Measurements from ENCODE around the gene SIT1. TPM values are rescaled to one million over a fixed set of nuclear protein-coding genes. Genes with fewer than 3 reads are reported as not detected.

SIT1 gene
- total RNA-seq, 1 donor from 2014 or later, result 92.1 TPM

- Mint-ChIP-seq H3K27ac (peak within 1 kb of the TSS; percentile 93), H3K4me1 (ENCODE audit: low read depth) (peaks cover 32% of the 10 kb centered on the region), H3K4me3 (ENCODE audit: low read depth) (peak within 1 kb of the TSS; percentile 84), H3K27me3 (ENCODE audit: low read depth) (no peaks in the 10 kb centered on the region), H3K9me3 (no peaks in the 10 kb centered on the region), H3K36me3 (ENCODE audit: low read depth) (peaks cover 24% of the 10 kb centered on the region)
- intact Hi-C loops (cut with micrococcal nuclease), result loop anchor here (1.0 to 10.0 kb wide), 9 partner anchors 15 to 490 kb away; partner anchors contain the start of genes CCDC107, CREB3, GBA2 and HINT2
- peak; percentile 81 for DNase-seq (ENCODE audit: low spot score)
Measured at GRCh38 chr9:35604578-35605350, 46.0 kb downstream of the SIT1 start, which contains the start of gene TESK1. Gene TESK1 (plus strand): TSS chr9:35605262. CDS start chr9:35605620, 358 bp downstream.

GRCh38 chr9:35603986-35604577 lies 46.6 kb downstream of the SIT1 start:
- intact Hi-C loops (cut with micrococcal nuclease), result loop anchor here (1.0 to 10.0 kb wide), 9 partner anchors 15 to 490 kb away; partner anchors contain the start of genes CCDC107, CREB3, GBA2 and HINT2
- no peaks in the 10 kb centered on the region for H3K27me3 Mint-ChIP-seq (ENCODE audit: low read depth)
- peaks cover 32% of the 10 kb centered on the region for H3K4me1 Mint-ChIP-seq (ENCODE audit: low read depth)
- no peaks in the 10 kb centered on the region for H3K9me3 Mint-ChIP-seq
- peaks cover 24% of the 10 kb centered on the region for H3K36me3 Mint-ChIP-seq (ENCODE audit: low read depth)
- peak; percentile 99 for DNase-seq (ENCODE audit: low spot score)
- H3K27ac Mint-ChIP-seq, result peak overlapping the region; percentile 93
- peak overlapping the region; percentile 84 for H3K4me3 Mint-ChIP-seq (ENCODE audit: low read depth)

GRCh38 chr9:35603506-35603985 lies 47.2 kb downstream of the SIT1 start:
- H3K9me3 Mint-ChIP-seq, result no peaks in the 10 kb centered on the region
- intact Hi-C loops (cut with micrococcal nuclease), result loop anchor here (10.0 kb wide), 1 partner anchor 211 kb away; the partner anchor contains the start of genes HINT2 and SPAG8
- H3K27ac Mint-ChIP-seq, result peak overlapping the region; percentile 93
- H3K27me3 Mint-ChIP-seq (ENCODE audit: low read depth), result no peaks in the 10 kb centered on the region
- no peak for DNase-seq (ENCODE audit: low spot score)
- peaks cover 19% of the 10 kb centered on the region for H3K36me3 Mint-ChIP-seq (ENCODE audit: low read depth)
- H3K4me3 Mint-ChIP-seq (ENCODE audit: low read depth), result peak overlapping the region; percentile 84
- peaks cover 32% of the 10 kb centered on the region for H3K4me1 Mint-ChIP-seq (ENCODE audit: low read depth)

GRCh38 chr9:35599763-35600604 lies 50.7 kb downstream of the SIT1 start:
- no peak for DNase-seq (ENCODE audit: low spot score)
- H3K27me3 Mint-ChIP-seq (ENCODE audit: low read depth), result no peaks in the 10 kb centered on the region
- H3K36me3 Mint-ChIP-seq (ENCODE audit: low read depth), result no peaks in the 10 kb centered on the region
- no peak overlapping the region for H3K4me3 Mint-ChIP-seq (ENCODE audit: low read depth)
- H3K9me3 Mint-ChIP-seq, result no peaks in the 10 kb centered on the region
- no peak overlapping the region for H3K27ac Mint-ChIP-seq
- intact Hi-C loops (cut with micrococcal nuclease), result loop anchor here (10.0 kb wide), 1 partner anchor 215 kb away; the partner anchor contains the start of genes HINT2 and SPAG8
- H3K4me1 Mint-ChIP-seq (ENCODE audit: low read depth), result peaks cover 17% of the 10 kb centered on the region

Other genes starting within 250 kb of the SIT1 start
- 5.9 and 6.7 TPM in 2 replicates for gene RUSC2, start 160.8 kb downstream of the SIT1 start, total RNA-seq
- 44.5 and 48.0 TPM in 2 replicates for gene TESK1, start 45.7 kb downstream of the SIT1 start, total RNA-seq
- 11.3 and 11.4 TPM in 2 replicates for gene CD72, start 32.5 kb downstream of the SIT1 start, total RNA-seq
- 5,290 and 6,583 TPM in 2 replicates for gene RMRP, start 7.1 kb upstream of the SIT1 start, total RNA-seq
- gene CCDC107, start 7.4 kb upstream of the SIT1 start, total RNA-seq, result 23.0 TPM in 2 replicates
- gene ARHGEF39, start 14.3 kb upstream of the SIT1 start, total RNA-seq, result 11.1 and 12.3 TPM in 2 replicates
- gene CA9, start 23.0 kb upstream of the SIT1 start, total RNA-seq, result 0.89 and 1.2 TPM in 2 replicates
- 4.1 and 4.6 TPM in 2 replicates for gene TPM2, start 39.0 kb upstream of the SIT1 start, total RNA-seq
- gene TLN1, start 81.3 kb upstream of the SIT1 start, total RNA-seq, result 253 and 267 TPM in 2 replicates
- gene CREB3, start 81.7 kb upstream of the SIT1 start, total RNA-seq, result 34.3 and 34.5 TPM in 2 replicates
- gene GBA2, start 98.3 kb upstream of the SIT1 start, total RNA-seq, result 54.0 and 57.0 TPM in 2 replicates
- 17.0 and 17.1 TPM in 2 replicates for gene RGP1, start 98.4 kb upstream of the SIT1 start, total RNA-seq
- 0.37 and 0.41 TPM in 2 replicates for gene MSMP, start 103.3 kb upstream of the SIT1 start, total RNA-seq
- 10.4 and 12.0 TPM in 2 replicates for gene NPR2, start 140.7 kb upstream of the SIT1 start, total RNA-seq
- 0.82 and 1.5 TPM in 2 replicates for gene SPAG8, start 161.3 kb upstream of the SIT1 start, total RNA-seq
- gene HINT2, start 164.1 kb upstream of the SIT1 start, total RNA-seq, result 49.4 and 49.7 TPM in 2 replicates
- gene FAM221B, start 177.8 kb upstream of the SIT1 start, total RNA-seq, result not detected in 2 replicates
- gene TMEM8B, start 178.3 kb upstream of the SIT1 start, total RNA-seq, result 3.0 and 3.4 TPM in 2 replicates
- gene OR13J1, start 219.5 kb upstream of the SIT1 start, total RNA-seq, result not detected in 2 replicates

Data from activated T-helper 2 cell treated with anti-CD3 and anti-CD28 coated beads, Interferon-gamma antibody, Interleukin-2, Interleukin-4, amounts not matched to agents 10 μg/mL and 5 μg/mL and 100 μg/mL, durations not matched to agents 14 hours and 24 hours and 36 hours (primary cell).